GM21529 (cell line): ENCODE data around the gene IL34.
"Not testable (repeated sequence)": the region's sequence is repeated elsewhere in the genome, so short reads cannot be mapped to it uniquely, and the experiment has no call there.

ENCODE experiments used
- ATAC-seq: cut with Tn5 transposase; IDR thresholded peaks from one replicate; pipeline ENCODE4 v1.9.1; 2021; ENCODE audit not compliant: unreplicated experiment

IL34 gene

DNA sequence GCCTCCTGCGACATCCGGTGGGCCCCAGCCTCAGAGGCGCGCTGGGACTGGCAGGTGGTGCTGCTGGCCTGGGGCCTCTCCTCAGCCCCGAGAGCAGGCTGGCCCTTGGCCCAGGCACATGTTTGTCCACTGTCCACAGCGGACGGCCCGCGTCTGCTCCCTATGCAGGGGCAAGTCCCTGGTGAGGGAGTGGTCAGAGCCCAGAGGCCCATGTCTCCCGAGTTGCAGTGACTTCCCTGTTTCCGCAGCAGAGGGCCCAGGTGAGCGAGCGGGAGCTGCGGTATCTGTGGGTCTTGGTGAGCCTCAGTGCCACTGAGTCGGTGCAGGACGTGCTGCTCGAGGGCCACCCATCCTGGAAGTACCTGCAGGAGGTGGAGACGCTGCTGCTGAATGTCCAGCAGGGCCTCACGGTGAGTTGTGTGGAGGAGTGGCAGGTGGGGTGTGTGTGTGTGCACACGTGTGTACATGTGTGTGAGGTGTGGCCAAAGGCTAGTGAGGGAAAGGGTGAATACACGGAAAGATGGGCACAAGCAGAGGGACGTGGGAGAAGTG lies 10.4 kb downstream of the IL34 start:
- ATAC-seq = no peak

DNA sequence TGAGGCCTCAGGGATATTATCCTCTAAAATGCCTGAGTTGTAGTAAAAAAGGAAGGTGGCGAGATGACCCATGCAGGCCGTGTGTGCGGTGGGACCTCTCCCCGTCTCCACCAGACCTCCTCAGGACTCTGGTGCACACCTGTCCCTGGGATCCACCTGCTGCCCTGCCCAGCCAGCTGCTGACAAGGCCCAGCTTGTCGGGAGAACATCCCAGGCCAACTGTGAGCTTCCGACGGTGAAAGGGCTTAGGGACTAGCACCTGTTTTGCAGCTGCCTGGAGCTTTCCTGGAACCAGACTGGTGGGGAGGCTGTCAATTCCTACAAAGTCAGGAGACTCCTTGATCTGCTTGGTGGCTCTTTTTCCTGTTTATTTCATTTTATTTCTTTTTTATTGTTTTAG lies 11.6 kb downstream of the IL34 start:
- ATAC-seq = no peak

GRCh38 chr16:70658921-70659320 lies 12.6 kb downstream of the IL34 start:
- ATAC-seq = no peak

GRCh38 chr16:70659546-70659945 lies 13.2 kb downstream of the IL34 start:
- no peak for ATAC-seq

- ATAC-seq = no peak
Measured at GRCh38 chr16:70659953-70660671, 13.8 kb downstream of the IL34 start.

DNA sequence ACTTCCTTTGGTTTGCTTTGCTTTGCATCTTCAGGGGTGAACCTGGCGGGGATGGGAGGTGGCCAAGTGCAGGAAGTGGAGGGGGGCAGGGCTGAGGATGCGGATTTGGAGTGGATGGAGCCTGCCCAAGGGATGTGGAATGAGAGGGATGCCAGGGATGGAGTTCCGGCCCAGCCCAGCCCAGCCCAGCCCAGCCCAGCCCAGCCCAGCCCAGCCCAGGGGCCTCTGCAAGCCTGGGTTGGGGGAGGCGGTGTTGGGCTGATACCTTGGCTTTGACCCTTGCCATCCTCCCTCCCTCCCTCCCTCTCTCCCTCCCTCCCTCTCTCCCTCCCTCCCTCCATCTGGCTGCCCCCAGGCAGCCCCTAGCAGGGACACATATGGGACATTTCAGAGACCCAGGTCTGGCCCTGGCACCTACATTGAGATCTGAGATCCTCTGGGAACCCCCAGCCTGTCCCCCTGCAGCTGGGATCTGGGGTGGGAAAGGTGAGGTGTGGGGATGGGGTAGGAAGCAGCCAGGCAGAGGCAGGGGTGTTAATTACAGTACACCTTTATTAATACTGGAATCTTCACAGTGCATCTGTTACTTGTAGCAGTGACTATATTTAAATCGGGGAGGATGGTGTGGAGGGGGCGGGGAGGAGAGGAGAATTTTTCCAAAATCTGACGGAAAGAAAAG lies 14.5 kb downstream of the IL34 start:
- no peak for ATAC-seq

GRCh38 chr16:70661534-70661917 lies 15.2 kb downstream of the IL34 start:
- ATAC-seq = no peak

DNA sequence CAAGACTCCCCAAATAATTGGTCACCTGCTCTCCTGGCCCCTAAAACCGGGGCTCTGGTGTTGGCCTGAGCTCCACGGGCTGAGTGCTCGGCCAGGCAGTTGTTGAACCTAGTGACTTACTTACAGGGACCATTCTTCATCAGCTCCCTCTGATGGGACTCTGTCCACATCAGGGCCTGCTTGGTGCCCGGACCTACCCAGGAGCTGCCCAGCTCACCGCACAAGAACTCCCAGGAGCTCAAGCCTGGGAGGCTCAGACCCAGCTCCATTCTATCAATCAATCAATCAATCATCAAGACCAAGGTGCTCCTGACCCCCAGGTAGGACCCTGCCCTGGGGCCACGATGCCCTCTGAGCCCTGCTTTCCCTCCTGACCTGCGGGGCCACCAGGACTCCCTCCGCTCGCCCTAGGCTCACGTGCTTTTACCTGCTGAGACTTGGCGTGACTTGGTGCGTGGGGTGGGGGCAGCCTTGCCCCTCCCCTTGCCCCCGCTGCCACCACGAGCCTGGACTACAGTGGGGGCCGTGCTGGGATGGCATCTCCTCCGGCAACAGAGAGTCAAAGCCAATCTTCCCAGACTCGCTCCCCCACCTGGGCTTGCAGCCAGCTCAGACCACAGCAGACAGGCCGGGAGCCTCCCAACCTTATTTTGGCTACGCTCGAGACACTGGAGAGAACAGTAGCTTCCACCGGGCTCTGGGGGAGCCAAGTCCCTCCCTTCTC lies 15.7 kb downstream of the IL34 start:
- ATAC-seq = no peak

DNA sequence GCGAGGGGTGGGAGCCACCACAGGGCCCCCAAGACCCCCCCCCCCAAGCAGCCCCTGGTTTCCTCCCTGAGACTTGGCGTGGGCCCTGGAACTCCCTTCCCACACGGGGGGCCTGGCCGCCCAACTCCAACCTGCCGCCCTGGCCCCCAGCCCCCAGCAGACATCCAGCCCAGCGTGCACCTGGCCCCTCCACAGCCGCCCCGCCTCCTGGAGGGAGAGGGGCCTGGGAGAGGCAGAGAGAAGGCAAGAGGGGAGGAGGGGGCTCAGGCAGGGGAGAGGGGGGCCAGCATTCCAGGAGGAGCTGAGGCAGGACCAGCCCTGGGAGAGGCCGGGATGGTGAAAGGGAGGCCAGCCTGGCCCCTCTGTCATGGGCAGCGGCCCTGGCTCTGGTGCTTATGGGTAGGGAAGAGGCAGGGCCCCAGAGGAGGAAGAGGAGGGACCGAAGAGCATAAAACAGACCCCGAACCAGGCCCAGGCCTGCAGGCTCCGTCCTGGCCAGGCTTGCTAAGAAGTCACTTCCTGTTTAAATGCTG lies 16.7 kb downstream of the IL34 start:
- no peak for ATAC-seq

DNA sequence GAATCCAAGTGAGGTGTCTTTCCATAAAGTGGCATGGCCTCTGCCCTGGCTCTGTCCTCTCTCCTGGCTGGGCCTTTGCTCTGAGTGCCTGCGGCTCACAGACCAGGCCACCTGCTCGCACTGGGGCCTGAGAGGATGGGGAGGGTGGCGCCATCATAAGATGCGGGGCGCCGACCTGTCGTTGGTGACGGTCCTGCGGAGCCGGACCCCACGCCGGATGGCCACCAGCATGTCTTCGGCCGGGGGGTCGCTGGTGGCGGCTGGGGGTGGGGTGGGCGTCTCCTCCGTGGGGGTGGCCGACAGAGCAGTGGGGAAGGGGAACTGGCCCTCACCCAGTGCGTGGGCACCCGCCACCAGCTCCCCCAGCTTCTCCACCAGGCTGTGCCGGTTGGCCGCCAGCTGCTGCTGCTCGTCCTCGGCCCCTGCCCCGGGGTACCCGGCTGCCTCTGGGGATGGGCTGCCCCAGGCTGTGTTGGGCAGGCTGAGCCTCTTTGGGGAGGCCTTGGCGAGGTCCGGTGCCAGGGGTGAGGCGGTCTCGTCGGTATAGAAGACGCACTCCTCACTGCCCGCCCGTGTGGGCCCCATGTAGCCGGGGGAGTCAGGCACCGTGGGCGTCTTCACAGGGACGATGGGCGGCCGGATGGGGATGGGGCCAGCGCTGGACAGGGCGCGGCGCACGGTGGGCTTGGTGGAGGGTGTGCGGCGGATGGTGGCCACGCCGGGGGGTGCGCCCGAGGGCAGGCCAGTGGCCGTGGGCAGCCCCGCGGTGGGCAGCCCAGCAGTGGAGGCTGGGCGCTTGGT lies 17.4 kb downstream of the IL34 start:
- no peak for ATAC-seq

GRCh38 chr16:70664325-70665112 lies 18.2 kb downstream of the IL34 start:
- ATAC-seq = no peak

GRCh38 chr16:70665113-70665694 lies 18.8 kb downstream of the IL34 start:
- no peak for ATAC-seq

DNA sequence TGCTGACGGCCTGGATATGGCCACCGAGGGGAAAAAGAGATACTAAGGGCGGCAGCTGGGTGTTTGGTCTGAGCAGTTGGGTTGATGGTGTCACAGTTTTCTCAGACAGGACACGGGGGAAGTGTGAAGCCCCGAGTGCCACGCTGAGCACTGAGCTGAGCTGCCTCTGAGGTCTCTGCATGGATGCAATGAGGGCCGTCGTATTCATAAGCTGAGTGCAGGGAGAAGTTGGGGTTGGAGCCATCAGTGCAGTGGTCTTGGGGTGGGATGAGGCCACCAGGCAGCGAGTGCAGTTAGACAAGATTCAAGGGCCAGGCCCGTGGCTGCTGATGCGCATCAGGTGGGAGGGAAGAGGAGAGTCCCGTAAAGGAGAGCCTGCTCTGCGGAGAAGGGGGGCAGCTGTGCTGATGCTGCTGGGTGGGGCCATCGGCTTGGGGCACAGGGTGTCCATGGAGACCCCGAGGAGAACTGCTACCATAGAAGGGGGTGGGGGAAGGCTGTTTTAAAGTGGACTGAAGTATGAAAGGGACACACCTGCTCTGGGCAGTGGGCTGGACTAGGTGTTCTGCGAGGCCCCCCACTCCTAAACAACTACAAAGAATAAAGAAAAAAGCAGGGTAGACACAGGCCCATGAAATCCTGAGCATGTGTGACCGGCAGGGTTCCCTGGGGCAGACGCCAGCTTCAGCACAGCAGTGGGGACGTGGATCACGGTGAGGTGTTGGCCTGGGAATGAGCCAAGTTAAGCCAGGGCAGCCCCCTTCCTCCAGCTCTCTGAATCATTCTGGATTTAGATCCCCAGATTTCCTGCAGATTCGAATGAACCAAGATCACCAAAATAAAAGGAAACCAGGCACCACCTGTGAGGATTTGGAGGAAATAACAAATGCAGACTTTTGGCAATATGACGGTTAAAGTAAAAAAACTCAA lies 19.7 kb downstream of the IL34 start:
- no peak for ATAC-seq

DNA sequence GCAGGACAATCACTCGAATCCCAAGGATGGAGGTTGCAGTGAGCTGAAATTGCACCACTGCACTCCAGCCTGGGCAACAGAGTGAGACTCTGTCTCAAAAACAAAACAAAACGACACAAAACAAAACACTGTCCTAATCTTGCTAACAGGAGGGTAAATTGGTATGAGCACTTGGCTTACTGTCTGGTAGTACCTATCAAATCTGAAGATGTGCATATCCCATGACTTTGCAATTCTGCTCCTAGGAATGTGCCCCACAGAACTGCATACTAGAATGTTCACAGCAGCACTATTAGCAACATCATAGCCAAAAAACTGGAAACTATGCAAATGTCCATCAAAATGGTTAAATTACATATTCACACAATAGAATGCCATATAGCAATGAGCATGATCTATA lies 23.8 kb downstream of the IL34 start:
- ATAC-seq = no peak

GRCh38 chr16:70670938-70671337 lies 24.6 kb downstream of the IL34 start:
- ATAC-seq = not testable (repeated sequence)

- ATAC-seq = no peak
Measured at GRCh38 chr16:70674221-70675014, 28.1 kb downstream of the IL34 start.

DNA sequence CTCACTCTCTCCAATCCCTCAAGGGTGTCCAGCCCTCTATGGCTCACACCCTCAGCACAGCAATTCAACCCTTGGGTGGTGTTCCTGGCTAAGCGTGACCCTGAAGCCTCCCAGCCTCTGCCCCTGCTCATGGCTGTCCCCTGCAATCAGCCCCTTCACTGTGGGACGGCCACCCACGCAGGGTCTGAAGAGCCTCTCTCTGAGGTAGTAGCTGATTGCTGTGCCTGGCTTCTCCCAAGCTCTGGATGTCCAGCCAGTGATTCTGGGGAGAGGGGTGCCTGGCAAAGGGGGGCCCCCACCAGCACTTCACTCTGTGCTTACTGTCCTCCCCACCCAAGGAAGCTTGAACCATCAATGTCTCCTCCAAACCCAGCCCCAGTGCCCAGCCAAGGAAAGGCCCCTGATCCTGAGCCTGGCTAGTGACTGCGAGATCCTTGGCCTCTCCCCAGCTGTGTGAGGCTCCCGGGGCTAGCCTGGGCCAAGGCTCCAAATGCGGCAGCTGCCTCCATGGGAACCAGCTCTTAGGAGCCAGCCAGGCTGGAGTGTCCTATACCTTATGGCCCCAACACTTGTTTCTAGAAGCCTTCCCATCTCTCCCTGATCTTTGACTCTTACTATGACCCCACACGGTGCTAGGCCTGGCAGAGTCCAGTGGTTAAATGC lies 29.6 kb downstream of the IL34 start:
- ATAC-seq = no peak
